GM19023 (cell line): Measurements from ENCODE around the gene CMKLR1.

Source experiments
- ATAC-seq: cut with Tn5 transposase; IDR thresholded peaks from one replicate; pipeline ENCODE4 v1.9.1; 2021; ENCODE audit warnings: mild to moderate bottlenecking, moderate library complexity; ENCODE audit not compliant: unreplicated experiment

Gene CMKLR1

GRCh38 chr12:108337235-108338223, 1.6 kb downstream of the CMKLR1 start:
- no peak for ATAC-seq

GRCh38 chr12:108335349-108336119, 3.6 kb downstream of the CMKLR1 start:
- peak; percentile 53 for ATAC-seq

- ATAC-seq: peak; percentile 54
These were observed 5.0 kb downstream of the CMKLR1 start for GRCh38 chr12:108333898-108334699.

- no peak for ATAC-seq
These were observed 6.2 kb downstream of the CMKLR1 start for GRCh38 chr12:108332791-108333382.

- ATAC-seq: no peak
These were observed 10.7 kb downstream of the CMKLR1 start for GRCh38 chr12:108328420-108328819.

- no peak for ATAC-seq
These were observed 11.3 kb downstream of the CMKLR1 start for GRCh38 chr12:108327621-108328344.

- ATAC-seq: no peak
These were observed 12.8 kb downstream of the CMKLR1 start for GRCh38 chr12:108326254-108326750.

- ATAC-seq: no peak
These were observed 13.6 kb downstream of the CMKLR1 start for GRCh38 chr12:108325549-108325948.

GRCh38 chr12:108325018-108325358, 14.1 kb downstream of the CMKLR1 start:
- no peak for ATAC-seq

GRCh38 chr12:108324351-108325017, 14.6 kb downstream of the CMKLR1 start:
- ATAC-seq: no peak

GRCh38 chr12:108323581-108323980, 15.5 kb downstream of the CMKLR1 start:
- no peak for ATAC-seq

GRCh38 chr12:108322998-108323397, 16.1 kb downstream of the CMKLR1 start:
- ATAC-seq: no peak

- no peak for ATAC-seq
These were observed 17.4 kb downstream of the CMKLR1 start for GRCh38 chr12:108321688-108322087.

GRCh38 chr12:108320507-108321293, 18.4 kb downstream of the CMKLR1 start:
- no peak for ATAC-seq

GRCh38 chr12:108319277-108320234, 19.6 kb downstream of the CMKLR1 start:
- ATAC-seq: no peak

GRCh38 chr12:108318472-108319275, 20.4 kb downstream of the CMKLR1 start:
- no peak for ATAC-seq
